HG02610 (cell line): ENCODE results near the gene GRIK3.

ENCODE experiments used
- ATAC-seq: cut with Tn5 transposase; IDR thresholded peaks from one replicate; pipeline ENCODE4 v1.9.1; 2021; ENCODE audit warnings: mild to moderate bottlenecking, moderate library complexity; ENCODE audit not compliant: unreplicated experiment

The GRIK3 gene

GRCh38 chr1:36835696-36836095 is 198.6 kb downstream of the GRIK3 start:
- no peak for ATAC-seq

- ATAC-seq = no peak
These were observed 199.2 kb downstream of the GRIK3 start for GRCh38 chr1:36835017-36835695.

- ATAC-seq = no peak
These were observed 199.7 kb downstream of the GRIK3 start for GRCh38 chr1:36834586-36834985.

GRCh38 chr1:36831186-36831810 is 203.0 kb downstream of the GRIK3 start:
- ATAC-seq = no peak

- no peak for ATAC-seq
These were observed 204.4 kb downstream of the GRIK3 start for GRCh38 chr1:36829961-36830360.

GRCh38 chr1:36829066-36829465 is 205.2 kb downstream of the GRIK3 start:
- ATAC-seq = no peak

GRCh38 chr1:36825226-36825625 is 209.1 kb downstream of the GRIK3 start:
- ATAC-seq = no peak

- ATAC-seq = no peak
These were observed 209.9 kb downstream of the GRIK3 start for GRCh38 chr1:36824390-36824861.

- no peak for ATAC-seq
These were observed 211.7 kb downstream of the GRIK3 start for GRCh38 chr1:36822648-36823047.

GRCh38 chr1:36821386-36821785 is 212.9 kb downstream of the GRIK3 start:
- ATAC-seq = no peak

GRCh38 chr1:36818771-36819170 is 215.5 kb downstream of the GRIK3 start:
- ATAC-seq = no peak

GRCh38 chr1:36816348-36816747 is 218.0 kb downstream of the GRIK3 start:
- ATAC-seq = no peak

- no peak for ATAC-seq
These were observed 219.5 kb downstream of the GRIK3 start for GRCh38 chr1:36814774-36815173.

- ATAC-seq = no peak
These were observed 220.2 kb downstream of the GRIK3 start for GRCh38 chr1:36814083-36814482.

- ATAC-seq = no peak
These were observed 227.1 kb downstream of the GRIK3 start for GRCh38 chr1:36807262-36807661.

GRCh38 chr1:36805979-36806640 is 228.2 kb downstream of the GRIK3 start:
- no peak for ATAC-seq

- no peak for ATAC-seq
These were observed 229.5 kb downstream of the GRIK3 start for GRCh38 chr1:36804669-36805314.

GRCh38 chr1:36803868-36804570 is 230.3 kb downstream of the GRIK3 start:
- ATAC-seq = no peak

GRCh38 chr1:36802018-36802417 is 232.3 kb downstream of the GRIK3 start:
- ATAC-seq = no peak

GRCh38 chr1:36797761-36798160 is 236.6 kb downstream of the GRIK3 start:
- no peak for ATAC-seq

GRCh38 chr1:36796733-36797132 is 237.6 kb downstream of the GRIK3 start:
- no peak for ATAC-seq
